ENCODE results near the gene STKLD1.

DNA sequence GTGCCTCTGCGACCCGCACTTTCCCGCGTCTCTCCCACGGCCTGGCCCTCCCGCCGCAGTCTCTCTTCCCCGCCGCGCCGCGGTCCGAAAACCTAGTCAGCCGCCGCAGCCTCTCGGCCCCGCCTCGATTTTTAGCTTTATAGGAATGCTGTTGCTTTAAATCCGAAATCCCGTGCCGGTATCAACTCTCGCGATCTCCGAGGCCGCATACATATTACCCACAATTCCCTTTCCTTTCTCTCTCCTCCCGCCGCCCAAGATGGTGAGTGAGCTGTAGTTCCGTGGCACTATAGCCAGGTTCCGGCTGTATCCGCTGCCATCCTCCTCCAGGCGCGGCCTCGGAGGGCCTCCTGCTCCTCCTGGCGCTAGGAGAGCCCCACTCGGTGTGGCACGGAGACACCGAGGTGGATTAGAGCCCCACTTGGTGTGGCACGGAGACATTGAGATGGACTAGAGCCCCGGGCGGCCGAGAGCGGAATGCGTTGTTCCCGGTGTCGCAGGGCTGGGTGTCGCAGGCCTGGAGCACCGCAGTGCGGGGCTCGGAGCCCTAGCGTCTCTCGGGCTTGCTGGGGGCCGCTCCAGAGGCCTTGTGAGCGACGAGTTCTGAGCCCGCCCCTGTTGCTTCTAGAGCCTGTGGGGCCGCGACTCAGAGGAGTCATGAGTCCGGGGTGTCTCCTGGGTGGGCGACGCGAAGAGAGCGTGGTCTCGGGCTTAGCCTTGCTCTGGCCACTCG, 28.0 kb upstream of the STKLD1 start, which contains the start of the genes MED22 and RPL7A:
- TF ChIP-seq, protein P1, sequence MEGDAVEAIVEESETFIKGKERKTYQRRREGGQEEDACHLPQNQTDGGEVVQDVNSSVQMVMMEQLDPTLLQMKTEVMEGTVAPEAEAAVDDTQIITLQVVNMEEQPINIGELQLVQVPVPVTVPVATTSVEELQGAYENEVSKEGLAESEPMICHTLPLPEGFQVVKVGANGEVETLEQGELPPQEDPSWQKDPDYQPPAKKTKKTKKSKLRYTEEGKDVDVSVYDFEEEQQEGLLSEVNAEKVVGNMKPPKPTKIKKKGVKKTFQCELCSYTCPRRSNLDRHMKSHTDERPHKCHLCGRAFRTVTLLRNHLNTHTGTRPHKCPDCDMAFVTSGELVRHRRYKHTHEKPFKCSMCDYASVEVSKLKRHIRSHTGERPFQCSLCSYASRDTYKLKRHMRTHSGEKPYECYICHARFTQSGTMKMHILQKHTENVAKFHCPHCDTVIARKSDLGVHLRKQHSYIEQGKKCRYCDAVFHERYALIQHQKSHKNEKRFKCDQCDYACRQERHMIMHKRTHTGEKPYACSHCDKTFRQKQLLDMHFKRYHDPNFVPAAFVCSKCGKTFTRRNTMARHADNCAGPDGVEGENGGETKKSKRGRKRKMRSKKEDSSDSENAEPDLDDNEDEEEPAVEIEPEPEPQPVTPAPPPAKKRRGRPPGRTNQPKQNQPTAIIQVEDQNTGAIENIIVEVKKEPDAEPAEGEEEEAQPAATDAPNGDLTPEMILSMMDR (IDR thresholded peaks at IDR 0.05; ENCODE audit: low read length): no peak
- TF ChIP-seq EZH2 (optimal IDR thresholded peaks at IDR 0.05; ENCODE audit: low read depth, low read length): no peak

Data from MM.1S (cell line).